Tibial nerve (tissue), 4 donors: ENCODE results near the gene PLAC9. TPM values are rescaled to one million over a fixed set of nuclear protein-coding genes. Genes with fewer than 3 reads are reported as not detected.
A peak's percentile ranks its signal among the peaks of the same experiment; 100 is the strongest.

Experiments used
- DNase-seq, 2 donors: peaks; one replicate each; pipeline ENCODE4 v3.0.0-alpha.2; 2019; ENCODE audit warnings: low spot score in 2 of 2
- H3K27ac ChIP-seq, 4 donors: fragments of 200-600 bp; sonication (generic) in 3 of 4; one replicate each; pipeline ENCODE4 v1.5.1; 2017 to 2019; ENCODE audit warnings: mild to moderate bottlenecking in 1 of 4
- H3K27me3 ChIP-seq, 2 donors: fragments of 200-600 bp; sonication (generic) in 1 of 2; one replicate each; pipeline versions ENCODE4 v1.5.1 to v1.6.0; 2017 to 2019
- H3K36me3 ChIP-seq, 3 donors: fragments of 200-600 bp; sonication (generic); one replicate each; pipeline ENCODE4 v1.5.1; 2018 to 2019
- H3K4me1 ChIP-seq, 4 donors: fragments of 200-600 bp; sonication (generic) in 3 of 4; one replicate each; pipeline ENCODE4 v1.5.1; 2017 to 2019
- H3K4me3 ChIP-seq, 4 donors: fragments of 200-600 bp; sonication (generic) in 3 of 4; one replicate each; pipeline ENCODE4 v1.5.1; 2017 to 2019; ENCODE audit warnings: mild to moderate bottlenecking in 1 of 4, moderate library complexity in 1 of 4
- H3K9me3 ChIP-seq, 4 donors: fragments of 200-600 bp; sonication (generic) in 3 of 4; one replicate each; pipeline ENCODE4 v1.5.1; 2017 to 2019
- EP300 ChIP-seq, 2 donors: sonication (generic); formaldehyde crosslinking; IDR thresholded peaks; one replicate each; pipeline ENCODE4 v1.6.1; 2017; ENCODE audit warnings: antibody characterized with exemption in 2 of 2, mild to moderate bottlenecking in 1 of 2
- POLR2A ChIP-seq, 2 donors: fragments of 450-650 bp; IDR thresholded peaks; one replicate each; pipeline ENCODE4 v1.6.1; 2017; ENCODE audit warnings: antibody characterized with exemption in 2 of 2, mild to moderate bottlenecking in 2 of 2, moderate library complexity in 2 of 2
- WGBS, 2 donors: methylation state at CpG; one replicate each; pipeline ENCODE4 v1.1.5; 2018; 5-methylcytosine and 5-hydroxymethylcytosine counted together
- total RNA-seq, 4 donors: library from RNA; depleted of rRNA; stranded (reverse); fragments of >200 nt; gene quantifications; one replicate each; pipeline ENCODE4 v1.1.0, GENCODE V29; 2016
- TF ChIP-seq, protein P1 (sequence below), 5 experiments: fragments of 200-600 bp in 3 of 5; fragments of 450-650 bp in 2 of 5; sonication (generic) in 3 of 5; IDR thresholded peaks; one replicate each; pipeline ENCODE4 v1.5.1; 2016 to 2019; ENCODE audit warnings: antibody characterized with exemption in 5 of 5, mild to moderate bottlenecking in 3 of 5, moderate library complexity in 2 of 5

The PLAC9 gene
- total RNA-seq, 4 donors from 2014 or later: 63.3 to 199 (median 140) TPM

DNA sequence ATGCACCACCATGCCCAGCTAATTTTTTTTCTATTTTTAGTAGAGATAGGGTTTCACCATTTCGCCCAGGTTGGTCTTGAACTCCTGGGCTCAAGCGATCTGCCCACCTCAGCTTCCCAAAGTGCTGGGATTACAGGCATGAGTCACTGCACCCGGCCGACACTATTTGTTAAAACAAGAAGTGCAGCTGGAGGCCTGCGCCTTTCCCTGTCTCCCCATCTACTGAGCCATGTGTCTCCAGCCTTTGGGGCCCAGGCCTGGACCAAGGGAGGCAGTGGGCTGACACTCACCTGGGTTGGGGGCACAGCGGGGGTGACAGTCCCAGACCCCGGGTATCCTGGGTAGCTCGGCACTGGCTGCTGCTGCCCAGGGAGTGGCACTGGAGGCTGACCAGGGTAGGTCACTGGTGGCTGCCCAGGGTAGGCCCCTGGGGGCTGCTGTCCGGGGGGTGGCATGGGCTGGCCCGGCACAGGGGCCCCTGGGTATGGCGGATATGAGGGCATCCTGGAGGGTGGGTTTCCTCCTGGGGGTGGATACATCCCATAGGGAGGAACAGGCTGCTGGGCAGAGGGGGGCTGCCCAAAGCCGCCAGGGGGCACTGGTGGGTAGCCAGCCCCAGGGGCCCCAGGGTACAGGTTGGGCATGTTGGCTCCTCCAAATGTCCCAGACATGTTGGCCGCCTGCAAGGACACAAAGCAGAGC lies 36.3 kb downstream of the PLAC9 start:
- Histone ChIP-seq H3K4me3 (no peak overlapping the region), H3K4me1 (peaks cover 0 to 64% (median 37%) of the 10 kb centered on the region in 4 donors), H3K27ac (peak overlapping the region in 2 of 4 donors; percentile 5 to 74), H3K36me3 (peaks cover 0 to 75% (median 4%) of the 10 kb centered on the region in 3 donors), H3K27me3 (no peaks in the 10 kb centered on the region), H3K9me3 (no peaks in the 10 kb centered on the region)
- WGBS, 2 donors: 84 to 87% methylated on average over 9 of the region's 13 CpGs
- TF ChIP-seq POLR2A (IDR thresholded peaks at IDR 0.05) (no peak), EP300 (IDR thresholded peaks at IDR 0.05) (no peak)
- TF ChIP-seq, protein P1, sequence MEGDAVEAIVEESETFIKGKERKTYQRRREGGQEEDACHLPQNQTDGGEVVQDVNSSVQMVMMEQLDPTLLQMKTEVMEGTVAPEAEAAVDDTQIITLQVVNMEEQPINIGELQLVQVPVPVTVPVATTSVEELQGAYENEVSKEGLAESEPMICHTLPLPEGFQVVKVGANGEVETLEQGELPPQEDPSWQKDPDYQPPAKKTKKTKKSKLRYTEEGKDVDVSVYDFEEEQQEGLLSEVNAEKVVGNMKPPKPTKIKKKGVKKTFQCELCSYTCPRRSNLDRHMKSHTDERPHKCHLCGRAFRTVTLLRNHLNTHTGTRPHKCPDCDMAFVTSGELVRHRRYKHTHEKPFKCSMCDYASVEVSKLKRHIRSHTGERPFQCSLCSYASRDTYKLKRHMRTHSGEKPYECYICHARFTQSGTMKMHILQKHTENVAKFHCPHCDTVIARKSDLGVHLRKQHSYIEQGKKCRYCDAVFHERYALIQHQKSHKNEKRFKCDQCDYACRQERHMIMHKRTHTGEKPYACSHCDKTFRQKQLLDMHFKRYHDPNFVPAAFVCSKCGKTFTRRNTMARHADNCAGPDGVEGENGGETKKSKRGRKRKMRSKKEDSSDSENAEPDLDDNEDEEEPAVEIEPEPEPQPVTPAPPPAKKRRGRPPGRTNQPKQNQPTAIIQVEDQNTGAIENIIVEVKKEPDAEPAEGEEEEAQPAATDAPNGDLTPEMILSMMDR (IDR thresholded peaks at IDR 0.05): peak in 1 of 5 experiments; percentile 13
- no peak for DNase-seq

DNA sequence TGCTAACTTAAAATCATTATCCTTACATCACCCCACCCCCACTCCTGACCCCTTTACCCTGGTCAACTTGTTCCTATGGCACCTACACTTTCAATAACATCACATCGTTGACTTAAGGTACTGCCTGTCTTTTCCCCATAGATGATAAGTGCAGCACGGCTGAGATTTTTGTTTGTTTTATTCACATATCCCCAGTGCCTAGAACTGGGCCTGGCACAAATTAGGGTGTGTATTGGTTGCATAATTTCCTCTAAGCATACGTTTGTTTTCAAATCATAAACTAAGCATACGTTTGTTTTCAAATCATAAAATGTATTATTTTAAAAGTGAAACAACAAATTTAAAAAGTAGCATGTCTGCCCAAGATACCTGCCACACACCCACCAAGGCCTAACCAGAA lies 37.5 kb downstream of the PLAC9 start:
- DNase-seq: no peak
- WGBS, 2 donors: 60 to 65% methylated on average over 4 of the region's 4 CpGs
- no peak overlapping the region for H3K27ac ChIP-seq
- H3K9me3 ChIP-seq: no peaks in the 10 kb centered on the region
- H3K27me3 ChIP-seq: no peaks in the 10 kb centered on the region
- TF ChIP-seq, protein P1 (IDR thresholded peaks at IDR 0.05): no peak
- TF ChIP-seq EP300 (IDR thresholded peaks at IDR 0.05): no peak
- no peak for TF ChIP-seq POLR2A (IDR thresholded peaks at IDR 0.05)
- H3K4me1 ChIP-seq: peaks cover 0 to 52% (median 28%) of the 10 kb centered on the region in 4 donors
- peaks cover 0 to 69% (median 4%) of the 10 kb centered on the region in 3 donors for H3K36me3 ChIP-seq
- no peak overlapping the region for H3K4me3 ChIP-seq

DNA sequence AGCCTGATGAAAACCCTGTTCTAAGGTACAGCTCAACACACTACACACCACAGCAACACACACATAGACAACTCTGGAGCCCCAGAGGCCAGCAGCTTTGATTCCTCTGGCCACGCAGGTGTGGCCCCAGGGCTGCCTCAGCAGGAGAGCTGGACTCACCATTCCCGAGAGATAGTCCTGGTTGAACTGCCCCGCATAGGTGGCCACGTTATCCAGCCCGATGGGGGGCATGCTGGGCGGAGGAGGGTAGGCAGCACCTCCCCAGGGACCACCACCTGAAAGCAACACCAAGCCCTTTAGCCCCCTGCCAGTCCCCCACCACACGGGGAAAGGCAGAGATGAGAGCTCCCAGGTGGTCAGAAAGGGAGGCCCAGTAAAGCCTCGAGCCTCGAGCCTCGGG lies 38.1 kb downstream of the PLAC9 start:
- no peaks in the 10 kb centered on the region for H3K27me3 ChIP-seq
- WGBS, 2 donors: 78 to 89% methylated on average over 8 to 9 of the region's 10 CpGs
- H3K27ac ChIP-seq: peak overlapping the region in 1 of 4 donors; percentile 23
- H3K4me1 ChIP-seq: peaks cover 0 to 46% (median 26%) of the 10 kb centered on the region in 4 donors
- H3K4me3 ChIP-seq: no peak overlapping the region
- TF ChIP-seq POLR2A (IDR thresholded peaks at IDR 0.05): no peak
- H3K9me3 ChIP-seq: no peaks in the 10 kb centered on the region
- H3K36me3 ChIP-seq: peaks cover 0 to 66% (median 4%) of the 10 kb centered on the region in 3 donors
- DNase-seq: no peak

DNA sequence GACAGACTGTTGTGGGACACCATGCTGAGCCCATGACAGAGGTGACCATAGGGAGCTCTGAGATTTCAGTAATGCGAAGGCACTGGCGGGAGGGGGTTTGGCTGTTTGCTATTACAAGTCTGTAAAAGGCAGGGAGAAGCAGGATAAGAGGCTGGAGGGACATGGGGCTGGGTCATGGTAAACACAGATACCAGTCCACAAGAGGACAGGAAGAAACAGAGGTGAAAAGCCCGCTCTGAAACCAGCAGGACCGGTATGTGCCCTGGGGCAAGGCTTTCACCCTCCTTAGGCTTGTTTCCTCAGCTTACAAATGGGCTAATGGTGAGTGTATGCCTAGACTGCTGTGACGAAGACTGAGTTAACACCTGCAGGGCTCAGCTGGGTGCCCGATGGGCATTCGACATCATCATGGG lies 38.7 kb downstream of the PLAC9 start:
- TF ChIP-seq POLR2A (IDR thresholded peaks at IDR 0.05) (no peak), EP300 (IDR thresholded peaks at IDR 0.05) (no peak)
- TF ChIP-seq, protein P1 (IDR thresholded peaks at IDR 0.05): no peak
- Histone ChIP-seq H3K27ac (peak overlapping the region in 1 of 4 donors; percentile 23), H3K4me3 (no peak overlapping the region), H3K36me3 (peaks cover 0 to 63% (median 4%) of the 10 kb centered on the region in 3 donors), H3K27me3 (no peaks in the 10 kb centered on the region), H3K4me1 (peaks cover 0 to 40% (median 24%) of the 10 kb centered on the region in 4 donors), H3K9me3 (no peaks in the 10 kb centered on the region)
- DNase-seq: no peak
- 83 to 90% methylated on average over 7 of the region's 7 CpGs for WGBS, 2 donors

DNA sequence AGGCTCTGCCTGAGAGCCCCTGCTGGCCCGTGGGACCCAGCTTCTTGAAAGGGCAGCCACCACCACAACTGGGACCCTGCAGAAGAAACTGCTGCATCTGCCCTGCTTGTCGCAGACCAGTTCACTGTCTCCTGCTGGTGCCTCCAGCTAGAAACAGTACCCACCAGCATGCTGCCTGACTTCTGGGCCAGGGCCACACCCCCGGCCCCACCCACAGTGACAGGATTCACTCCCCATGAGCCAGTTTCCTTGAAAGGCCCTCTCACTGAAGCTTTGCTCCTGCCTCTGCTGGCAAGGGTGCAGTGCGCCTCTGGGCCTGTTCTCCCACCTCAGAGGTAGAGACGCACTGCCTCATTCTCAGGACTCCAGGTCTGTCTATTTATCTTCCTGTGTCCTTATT lies 40.4 kb downstream of the PLAC9 start:
- peaks cover 0 to 53% (median 0%) of the 10 kb centered on the region in 3 donors for H3K36me3 ChIP-seq
- WGBS, 2 donors: 58 to 82% methylated on average over 5 of the region's 5 CpGs

More for the DNA sequence above, 40.4 kb downstream of the PLAC9 start:
- H3K27me3 ChIP-seq: no peaks in the 10 kb centered on the region
- H3K27ac ChIP-seq: no peak overlapping the region
- H3K9me3 ChIP-seq: no peaks in the 10 kb centered on the region
- no peak for DNase-seq
- TF ChIP-seq, protein P1 (IDR thresholded peaks at IDR 0.05): no peak
- no peak for TF ChIP-seq EP300 (IDR thresholded peaks at IDR 0.05)
- TF ChIP-seq POLR2A (IDR thresholded peaks at IDR 0.05): no peak
- H3K4me3 ChIP-seq: no peak overlapping the region
- peaks cover 0 to 39% (median 20%) of the 10 kb centered on the region in 4 donors for H3K4me1 ChIP-seq
